ENCODE measurements around the gene PIK3R5.

GRCh38 chr17:8921147-8921546, 44.4 kb downstream of the PIK3R5 start:
- TF ChIP-seq, protein P1, sequence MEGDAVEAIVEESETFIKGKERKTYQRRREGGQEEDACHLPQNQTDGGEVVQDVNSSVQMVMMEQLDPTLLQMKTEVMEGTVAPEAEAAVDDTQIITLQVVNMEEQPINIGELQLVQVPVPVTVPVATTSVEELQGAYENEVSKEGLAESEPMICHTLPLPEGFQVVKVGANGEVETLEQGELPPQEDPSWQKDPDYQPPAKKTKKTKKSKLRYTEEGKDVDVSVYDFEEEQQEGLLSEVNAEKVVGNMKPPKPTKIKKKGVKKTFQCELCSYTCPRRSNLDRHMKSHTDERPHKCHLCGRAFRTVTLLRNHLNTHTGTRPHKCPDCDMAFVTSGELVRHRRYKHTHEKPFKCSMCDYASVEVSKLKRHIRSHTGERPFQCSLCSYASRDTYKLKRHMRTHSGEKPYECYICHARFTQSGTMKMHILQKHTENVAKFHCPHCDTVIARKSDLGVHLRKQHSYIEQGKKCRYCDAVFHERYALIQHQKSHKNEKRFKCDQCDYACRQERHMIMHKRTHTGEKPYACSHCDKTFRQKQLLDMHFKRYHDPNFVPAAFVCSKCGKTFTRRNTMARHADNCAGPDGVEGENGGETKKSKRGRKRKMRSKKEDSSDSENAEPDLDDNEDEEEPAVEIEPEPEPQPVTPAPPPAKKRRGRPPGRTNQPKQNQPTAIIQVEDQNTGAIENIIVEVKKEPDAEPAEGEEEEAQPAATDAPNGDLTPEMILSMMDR (IDR thresholded peaks at IDR 0.05): no peak
- TF ChIP-seq POLR2A (IDR thresholded peaks at IDR 0.05): no peak

Data from adrenal gland (tissue), 5 donors.